H9 (cell line): ENCODE data around the gene PLEKHF1. TPM values are rescaled to one million over a fixed set of nuclear protein-coding genes. Genes with fewer than 3 reads are reported as not detected.

Experiments used
- DNase-seq: peaks from one replicate; pipeline ENCODE4 v3.0.0-alpha.2; 2017
- H2AFZ ChIP-seq: one replicate; pipeline ENCODE4 v1.6.1; 2013; ENCODE audit warnings: mild to moderate bottlenecking, low read length, control low read depth, moderate library complexity
- H2AK5ac ChIP-seq: 2 replicates; pipeline ENCODE4 v1.6.1; 2013; ENCODE audit warnings: low read length, control low read depth, mixed read lengths; ENCODE audit not compliant: insufficient read length
- H2BK120ac ChIP-seq: one replicate; pipeline ENCODE4 v1.6.1; 2013; ENCODE audit warnings: low read depth, mild to moderate bottlenecking, low read length, control low read depth, inconsistent platforms; ENCODE audit not compliant: poor library complexity, severe bottlenecking
- H2BK12ac ChIP-seq: 2 replicates; pipeline ENCODE4 v1.6.1; 2013; ENCODE audit warnings: low read length, control low read depth, mixed read lengths, low read depth; ENCODE audit not compliant: insufficient read length
- H2BK15ac ChIP-seq: 2 replicates; pipeline ENCODE4 v1.6.1; 2013; ENCODE audit warnings: low read depth, low read length, control low read depth
- H2BK20ac ChIP-seq: one replicate; pipeline ENCODE4 v1.6.1; 2013; ENCODE audit warnings: low read depth, mild to moderate bottlenecking, low read length, control low read depth, inconsistent platforms; ENCODE audit not compliant: poor library complexity, severe bottlenecking
- H2BK5ac ChIP-seq: 2 replicates; pipeline ENCODE4 v1.6.1; 2013; ENCODE audit warnings: low read length, control low read depth, mixed read lengths; ENCODE audit not compliant: insufficient read length
- H3K14ac ChIP-seq: 2 replicates; pipeline ENCODE4 v1.6.1; 2013; ENCODE audit warnings: low read length, control low read depth; ENCODE audit not compliant: insufficient read depth
- H3K18ac ChIP-seq: 2 replicates; pipeline ENCODE4 v1.6.1; 2013; ENCODE audit warnings: low read depth, mild to moderate bottlenecking, mixed read lengths, low read length, control low read depth; ENCODE audit not compliant: insufficient read length
- H3K23ac ChIP-seq: 2 replicates; pipeline ENCODE4 v1.6.1; 2013; ENCODE audit warnings: low read length, control low read depth, mixed read lengths, low read depth; ENCODE audit not compliant: insufficient read length
- H3K23me2 ChIP-seq: 2 replicates; pipeline ENCODE4 v1.6.1; 2013; ENCODE audit warnings: low read depth, mild to moderate bottlenecking, mixed read lengths, low read length, control low read depth; ENCODE audit not compliant: insufficient read length, poor library complexity, severe bottlenecking
- H3K27ac ChIP-seq: 2 replicates; pipeline ENCODE4 v1.5.1; 2013; ENCODE audit warnings: low read length, control low read depth, mixed read lengths, low read depth; ENCODE audit not compliant: insufficient read length
- H3K27me3 ChIP-seq: 2 replicates; pipeline ENCODE4 v1.6.1; 2013; ENCODE audit warnings: low read length, control low read depth, inconsistent platforms; ENCODE audit not compliant: insufficient read depth
- H3K4ac ChIP-seq: 2 replicates; pipeline ENCODE4 v1.6.1; 2013; ENCODE audit warnings: low read depth, mild to moderate bottlenecking, control low read depth, inconsistent platforms, low read length, moderate library complexity
- H3K4me1 ChIP-seq: 2 replicates; pipeline ENCODE4 v1.6.1; 2013; ENCODE audit warnings: low read length, control low read depth, inconsistent platforms; ENCODE audit not compliant: insufficient read depth
- H3K4me2 ChIP-seq: 2 replicates; pipeline ENCODE4 v1.6.1; 2013; ENCODE audit warnings: low read length, control low read depth, mixed read lengths; ENCODE audit not compliant: insufficient read length, insufficient read depth
- H3K56ac ChIP-seq: 2 replicates; pipeline ENCODE4 v1.6.1; 2013; ENCODE audit warnings: low read depth, mild to moderate bottlenecking, mixed read lengths, low read length, control low read depth; ENCODE audit not compliant: insufficient read length
- H3K79me1 ChIP-seq: 2 replicates; pipeline ENCODE4 v1.6.1; 2013; ENCODE audit warnings: low read depth, mild to moderate bottlenecking, moderate library complexity, low read length, control low read depth, inconsistent platforms; ENCODE audit not compliant: insufficient read depth, poor library complexity, severe bottlenecking
- H3K79me2 ChIP-seq: 2 replicates; pipeline ENCODE4 v1.6.1; 2013; ENCODE audit warnings: low read length, control low read depth, inconsistent platforms; ENCODE audit not compliant: insufficient read depth
- H3K9ac ChIP-seq: 2 replicates; pipeline ENCODE4 v1.6.1; 2013; ENCODE audit warnings: low read length, control low read depth, mixed read lengths; ENCODE audit not compliant: insufficient read length; ENCODE audit errors: extremely low read depth
- H3K9me3 ChIP-seq: one replicate; pipeline ENCODE4 v1.6.1; 2013; ENCODE audit warnings: low read depth, low read length, inconsistent platforms; ENCODE audit not compliant: control insufficient read depth
- H3T11ph ChIP-seq: one replicate; pipeline ENCODE4 v1.6.1; 2013; ENCODE audit warnings: mild to moderate bottlenecking, low read length, control low read depth, inconsistent platforms
- H4K20me1 ChIP-seq: one replicate; pipeline ENCODE4 v1.6.1; 2013; ENCODE audit not compliant: control insufficient read depth, insufficient read length, insufficient read depth
- H4K5ac ChIP-seq: 2 replicates; pipeline ENCODE4 v1.6.1; 2013; ENCODE audit warnings: low read depth, mild to moderate bottlenecking, mixed read lengths, low read length, control low read depth; ENCODE audit not compliant: insufficient read length
- H4K8ac ChIP-seq: replicated peaks from 2 replicates; pipeline ENCODE4 v1.6.1; 2013; ENCODE audit warnings: low read length, control low read depth, mixed read lengths, low read depth; ENCODE audit not compliant: insufficient read length
- H4K91ac ChIP-seq: 2 replicates; pipeline ENCODE4 v1.6.1; 2013; ENCODE audit warnings: low read depth, mild to moderate bottlenecking, moderate library complexity, mixed read lengths, low read length, control low read depth; ENCODE audit not compliant: insufficient read length
- H3K27ac Mint-ChIP-seq, 3 experiments: 2 replicates in 2 of 3; 3 replicates in 1 of 3; pipeline ENCODE4 v1.8.0; 2020 to 2021; ENCODE audit warnings: mixed read lengths in 3 of 3, mild to moderate bottlenecking in 1 of 3, moderate library complexity in 1 of 3
- H3K27me3 Mint-ChIP-seq: 2 replicates; pipeline ENCODE4 v1.8.0; 2021; ENCODE audit warnings: low read depth, mild to moderate bottlenecking, moderate library complexity, mixed read lengths
- H3K36me3 Mint-ChIP-seq, 3 experiments: 2 replicates in 2 of 3; 3 replicates in 1 of 3; pipeline ENCODE4 v1.8.0; 2020 to 2021; ENCODE audit warnings: low read depth in 3 of 3, mixed read lengths in 3 of 3; ENCODE audit not compliant: insufficient read depth in 1 of 3
- H3K4me1 Mint-ChIP-seq, 2 experiments: 2 replicates each; pipeline ENCODE4 v1.8.0; 2020; ENCODE audit warnings: mixed read lengths in 2 of 2
- H3K4me3 Mint-ChIP-seq, 2 experiments: 2 replicates in 1 of 2; 3 replicates in 1 of 2; pipeline ENCODE4 v1.8.0; 2020 to 2021; ENCODE audit warnings: mild to moderate bottlenecking in 2 of 2, mixed read lengths in 2 of 2, moderate library complexity in 1 of 2
- H3K9me3 Mint-ChIP-seq, 2 experiments: 2 replicates in 1 of 2; 3 replicates in 1 of 2; pipeline ENCODE4 v1.8.0; 2020; ENCODE audit warnings: mild to moderate bottlenecking in 2 of 2, mixed read lengths in 2 of 2, moderate library complexity in 1 of 2
- WGBS: extraction: QIAGEN DNeasy Blood & Tissue Kit; methylation state at CpG from one replicate; pipeline ENCODE4 v1.1.7; 2013; ENCODE audit warnings: missing lambda C conversion rate, low lambda C conversion rate, mixed read lengths; ENCODE audit not compliant: insufficient read length; ENCODE audit errors: extremely low coverage; 5-methylcytosine and 5-hydroxymethylcytosine counted together
- total RNA-seq: library from RNA; stranded (reverse); gene quantifications from 2 replicates; pipeline ENCODE4 v1.2.1, GENCODE V29; 2021
- TF ChIP-seq, protein P1 (sequence below): fragments of 200-600 bp; sonication (generic); conservative IDR thresholded peaks from 3 replicates; pipeline ENCODE4 v1.8.0; 2021; ENCODE audit warnings: antibody characterized with exemption, mild to moderate bottlenecking

PLEKHF1 gene
- total RNA-seq, 1 experiment from 2014 or later: 4.9 TPM

DNA sequence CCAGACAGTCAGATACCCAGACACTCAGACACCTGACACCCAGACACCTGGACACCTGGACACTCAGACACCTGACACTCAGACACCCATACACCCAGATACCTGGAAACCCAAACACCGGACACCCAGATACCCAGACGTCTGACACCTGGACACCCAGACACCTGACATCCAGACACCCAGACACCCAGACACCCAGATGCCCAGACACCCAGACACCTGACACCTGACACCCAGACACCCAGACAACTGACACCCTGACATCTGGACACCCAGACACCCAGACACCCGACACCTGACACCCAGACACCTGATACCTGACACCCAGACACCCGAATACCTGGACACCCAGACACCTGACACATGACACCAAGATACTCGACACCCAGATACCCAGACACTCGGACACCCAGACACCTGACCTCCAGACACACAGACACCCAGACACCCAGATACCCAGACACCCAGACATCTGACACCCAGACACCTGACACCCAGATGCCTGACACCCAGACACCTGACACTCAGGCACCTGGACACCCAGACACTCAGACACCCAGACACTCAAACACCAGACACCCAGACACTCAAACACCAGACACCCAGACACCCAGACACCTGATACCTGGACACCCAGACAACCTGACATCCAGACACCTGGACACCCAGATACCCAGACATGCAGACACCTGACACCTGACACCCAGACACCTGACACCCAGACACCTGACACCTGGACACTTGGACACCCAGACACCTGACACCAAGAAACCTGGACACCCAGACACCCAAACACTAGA, 30.7 kb downstream of the PLEKHF1 start:
- no peak for DNase-seq
- Mint-ChIP-seq H3K9me3 (peaks cover 6 to 7% of the 10 kb centered on the region in 2 experiments; a peak in 4 of 5 replicates), H3K4me1 (peaks cover 2 to 7% of the 10 kb centered on the region in 2 experiments), H3K27me3 (no peaks in the 10 kb centered on the region), H3K36me3 (no peaks in the 10 kb centered on the region; a peak in 1 of 7 replicates), H3K27ac (no peak overlapping the region; a peak in 1 of 7 replicates), H3K4me3 (no peak overlapping the region)
- H3K4me2 ChIP-seq: no peak overlapping the region
- H4K20me1 ChIP-seq: no peaks in the 10 kb centered on the region
- H3K23ac ChIP-seq: no peak overlapping the region
- no peak overlapping the region for H2AFZ ChIP-seq
- no peak overlapping the region for H4K8ac ChIP-seq
- H2BK120ac ChIP-seq: no peak overlapping the region
- H3K23me2 ChIP-seq: no peaks in the 10 kb centered on the region
- no peak overlapping the region for H3K27ac ChIP-seq
- H3K4me1 ChIP-seq: no peaks in the 10 kb centered on the region
- TF ChIP-seq, protein P1, sequence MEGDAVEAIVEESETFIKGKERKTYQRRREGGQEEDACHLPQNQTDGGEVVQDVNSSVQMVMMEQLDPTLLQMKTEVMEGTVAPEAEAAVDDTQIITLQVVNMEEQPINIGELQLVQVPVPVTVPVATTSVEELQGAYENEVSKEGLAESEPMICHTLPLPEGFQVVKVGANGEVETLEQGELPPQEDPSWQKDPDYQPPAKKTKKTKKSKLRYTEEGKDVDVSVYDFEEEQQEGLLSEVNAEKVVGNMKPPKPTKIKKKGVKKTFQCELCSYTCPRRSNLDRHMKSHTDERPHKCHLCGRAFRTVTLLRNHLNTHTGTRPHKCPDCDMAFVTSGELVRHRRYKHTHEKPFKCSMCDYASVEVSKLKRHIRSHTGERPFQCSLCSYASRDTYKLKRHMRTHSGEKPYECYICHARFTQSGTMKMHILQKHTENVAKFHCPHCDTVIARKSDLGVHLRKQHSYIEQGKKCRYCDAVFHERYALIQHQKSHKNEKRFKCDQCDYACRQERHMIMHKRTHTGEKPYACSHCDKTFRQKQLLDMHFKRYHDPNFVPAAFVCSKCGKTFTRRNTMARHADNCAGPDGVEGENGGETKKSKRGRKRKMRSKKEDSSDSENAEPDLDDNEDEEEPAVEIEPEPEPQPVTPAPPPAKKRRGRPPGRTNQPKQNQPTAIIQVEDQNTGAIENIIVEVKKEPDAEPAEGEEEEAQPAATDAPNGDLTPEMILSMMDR: no peak
- H3K18ac ChIP-seq: no peak overlapping the region
- H3T11ph ChIP-seq: no peak overlapping the region
- no peak overlapping the region for H2BK15ac ChIP-seq
- WGBS: no CpG with 5 or more reads among the region's 6 CpGs
- no peaks in the 10 kb centered on the region for H3K79me1 ChIP-seq
- no peak overlapping the region for H2BK12ac ChIP-seq
- H3K9me3 ChIP-seq: no peaks in the 10 kb centered on the region
- H3K79me2 ChIP-seq: no peaks in the 10 kb centered on the region
- H3K4ac ChIP-seq: no peak overlapping the region
- no peak overlapping the region for H3K14ac ChIP-seq
- no peak overlapping the region for H2AK5ac ChIP-seq
- H2BK5ac ChIP-seq: no peak overlapping the region
- H4K5ac ChIP-seq: no peak overlapping the region
- no peaks in the 10 kb centered on the region for H3K27me3 ChIP-seq
- no peak overlapping the region for H4K91ac ChIP-seq
- no peak overlapping the region for H3K9ac ChIP-seq
- no peak overlapping the region for H2BK20ac ChIP-seq
- H3K56ac ChIP-seq: no peak overlapping the region
